Measurements from ENCODE around the gene CDC42BPB. TPM values are rescaled to one million over a fixed set of nuclear protein-coding genes. Genes with fewer than 3 reads are reported as not detected.
A peak's percentile ranks its signal among the peaks of the same experiment; 100 is the strongest.

Gene CDC42BPB
- total and polyA plus RNA-seq, 2 of the 4 experiments (the other 2 are of a cell fraction): 49.1 to 81.4 TPM

GRCh38 chr14:102949801-102950451 lies 107.4 kb downstream of the CDC42BPB start:
- Histone ChIP-seq H2BK5ac (ENCODE audit: low read depth, low read length, poor library complexity, severe bottlenecking) (no peak overlapping the region), H4K91ac (ENCODE audit: insufficient read depth, low read depth, low read length) (no peak overlapping the region), H3K9me3 (ENCODE audit: control insufficient read depth, insufficient read depth, low read length) (no peaks in the 10 kb centered on the region), H2AK5ac (ENCODE audit: low read depth, low read length) (0 out of 2 replicates have a peak overlapping the region, but pooled peaks have one; percentile 51), H3K23ac (ENCODE audit: low read depth, low read length) (no peak overlapping the region; the same call in 1 of the 2 replicates), H3K4ac (ENCODE audit: low read depth, low read length) (no peak overlapping the region; the same call in 1 of the 2 replicates), H4K5ac (ENCODE audit: low read depth, low read length) (no peak overlapping the region), H4K8ac (ENCODE audit: low read depth in 2 of 2, low read length in 2 of 2) (no peak overlapping the region), H2BK15ac (ENCODE audit: low read depth, low read length) (no peak overlapping the region), H3K27ac (ENCODE audit: insufficient read depth, low read length) (no peak overlapping the region), H3K18ac (ENCODE audit: low read depth, low read length) (no peak overlapping the region), H3K79me1 (ENCODE audit: low read depth in 1 of 2, low read length in 2 of 2) (peaks cover 6 to 32% of the 10 kb centered on the region in 2 experiments; a peak in 3 of 4 replicates), H2AFZ (replicated peaks; ENCODE audit: low read length, poor library complexity) (peak overlapping the region; percentile 48), H4K20me1 (ENCODE audit: insufficient read depth, low read length) (peaks cover 24% of the 10 kb centered on the region), H3K36me3 (ENCODE audit: control insufficient read depth, insufficient read depth, low read length) (peaks cover 85% of the 10 kb centered on the region), H2AK9ac (replicated peaks; ENCODE audit: low read depth, low read length, poor library complexity) (peak overlapping the region; percentile 60), H3K56ac (ENCODE audit: extremely low read depth, insufficient read depth, low read length) (no peak overlapping the region), H3K4me2 (ENCODE audit: low read depth, low read length) (no peak overlapping the region), H3K9ac (ENCODE audit: low read depth, low read length) (no peak overlapping the region), H2BK120ac (ENCODE audit: low read depth, low read length) (no peak overlapping the region), H3K14ac (replicated peaks; ENCODE audit: low read depth, low read length) (no peak overlapping the region; the same call in 1 of the 2 replicates), H3K4me3 (ENCODE audit: insufficient read depth, low read depth, low read length) (no peak overlapping the region), H3K4me1 (ENCODE audit: control insufficient read depth, insufficient read depth, low read length) (peaks cover 15% of the 10 kb centered on the region), H2BK20ac (ENCODE audit: low read depth, low read length) (no peak overlapping the region; the same call in 1 of the 2 replicates), H3K27me3 (ENCODE audit: control insufficient read depth, insufficient read depth, low read length) (no peaks in the 10 kb centered on the region), H3K9me1 (ENCODE audit: insufficient read depth, low read length) (peaks cover 28% of the 10 kb centered on the region)
- in situ Hi-C loops (cut with MboI; ENCODE audit: low sequenced_read_pairs): no loop called here
- POLR2A ChIA-PET (ENCODE audit: unreplicated experiment): no interaction called here
- DNase-seq (peak; percentile 63), ATAC-seq (ENCODE audit: low read depth) (peak; percentile 64)
- intact Hi-C loops (cut with micrococcal nuclease): no loop called here
- dilution Hi-C loops (cut with HindIII; ENCODE audit: low sequenced_read_pairs, unreplicated experiment): no loop called here
- CTCF ChIA-PET: no interaction called here
- BruUV-seq (replicated peaks): no TSS peak
- TF ChIP-seq, protein P1, sequence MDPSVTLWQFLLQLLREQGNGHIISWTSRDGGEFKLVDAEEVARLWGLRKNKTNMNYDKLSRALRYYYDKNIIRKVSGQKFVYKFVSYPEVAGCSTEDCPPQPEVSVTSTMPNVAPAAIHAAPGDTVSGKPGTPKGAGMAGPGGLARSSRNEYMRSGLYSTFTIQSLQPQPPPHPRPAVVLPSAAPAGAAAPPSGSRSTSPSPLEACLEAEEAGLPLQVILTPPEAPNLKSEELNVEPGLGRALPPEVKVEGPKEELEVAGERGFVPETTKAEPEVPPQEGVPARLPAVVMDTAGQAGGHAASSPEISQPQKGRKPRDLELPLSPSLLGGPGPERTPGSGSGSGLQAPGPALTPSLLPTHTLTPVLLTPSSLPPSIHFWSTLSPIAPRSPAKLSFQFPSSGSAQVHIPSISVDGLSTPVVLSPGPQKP (IDR thresholded peaks at IDR 0.05; ENCODE audit: borderline replicate concordance, low read depth, low read length): no peak
- no peak for TF ChIP-seq CHD1 (IDR thresholded peaks at IDR 0.05; ENCODE audit: low read depth, low read length)
- no peak for TF ChIP-seq RAD21 (IDR thresholded peaks at IDR 0.05; ENCODE audit: low read length)
- TF ChIP-seq, protein P2, sequence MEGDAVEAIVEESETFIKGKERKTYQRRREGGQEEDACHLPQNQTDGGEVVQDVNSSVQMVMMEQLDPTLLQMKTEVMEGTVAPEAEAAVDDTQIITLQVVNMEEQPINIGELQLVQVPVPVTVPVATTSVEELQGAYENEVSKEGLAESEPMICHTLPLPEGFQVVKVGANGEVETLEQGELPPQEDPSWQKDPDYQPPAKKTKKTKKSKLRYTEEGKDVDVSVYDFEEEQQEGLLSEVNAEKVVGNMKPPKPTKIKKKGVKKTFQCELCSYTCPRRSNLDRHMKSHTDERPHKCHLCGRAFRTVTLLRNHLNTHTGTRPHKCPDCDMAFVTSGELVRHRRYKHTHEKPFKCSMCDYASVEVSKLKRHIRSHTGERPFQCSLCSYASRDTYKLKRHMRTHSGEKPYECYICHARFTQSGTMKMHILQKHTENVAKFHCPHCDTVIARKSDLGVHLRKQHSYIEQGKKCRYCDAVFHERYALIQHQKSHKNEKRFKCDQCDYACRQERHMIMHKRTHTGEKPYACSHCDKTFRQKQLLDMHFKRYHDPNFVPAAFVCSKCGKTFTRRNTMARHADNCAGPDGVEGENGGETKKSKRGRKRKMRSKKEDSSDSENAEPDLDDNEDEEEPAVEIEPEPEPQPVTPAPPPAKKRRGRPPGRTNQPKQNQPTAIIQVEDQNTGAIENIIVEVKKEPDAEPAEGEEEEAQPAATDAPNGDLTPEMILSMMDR (conservative IDR thresholded peaks at IDR 0.05; ENCODE audit: low read depth, low read length): no peak
- 59% methylated on average over 22 of the region's 23 CpGs; no CpG with 5 or more reads in 1 of the 2 experiments for WGBS, 2 experiments (ENCODE audit: extremely low coverage in 2 of 2, insufficient read length in 1 of 2)
